ENCODE data around the gene PODXL2.

DNA sequence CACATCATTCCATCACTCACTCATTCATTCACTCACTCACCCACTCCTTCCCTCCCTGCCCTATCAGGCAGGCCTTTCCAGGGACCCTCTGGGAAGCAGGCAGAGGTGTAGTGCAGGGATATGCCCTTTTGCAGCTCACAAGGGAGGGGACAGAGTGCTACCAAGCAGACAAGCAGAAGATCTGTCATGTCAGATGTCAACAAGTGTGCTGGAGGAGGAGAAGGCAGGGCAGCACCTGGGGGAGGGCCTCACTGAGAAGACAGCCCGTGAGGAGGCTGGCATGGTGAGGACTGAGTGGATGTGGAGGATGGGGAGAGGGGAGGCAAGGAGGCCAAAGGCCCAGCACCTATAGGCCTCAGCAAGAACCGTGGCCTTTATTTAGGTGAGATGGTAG is 59.0 kb downstream of the PODXL2 start:
- TF ChIP-seq, protein P1, sequence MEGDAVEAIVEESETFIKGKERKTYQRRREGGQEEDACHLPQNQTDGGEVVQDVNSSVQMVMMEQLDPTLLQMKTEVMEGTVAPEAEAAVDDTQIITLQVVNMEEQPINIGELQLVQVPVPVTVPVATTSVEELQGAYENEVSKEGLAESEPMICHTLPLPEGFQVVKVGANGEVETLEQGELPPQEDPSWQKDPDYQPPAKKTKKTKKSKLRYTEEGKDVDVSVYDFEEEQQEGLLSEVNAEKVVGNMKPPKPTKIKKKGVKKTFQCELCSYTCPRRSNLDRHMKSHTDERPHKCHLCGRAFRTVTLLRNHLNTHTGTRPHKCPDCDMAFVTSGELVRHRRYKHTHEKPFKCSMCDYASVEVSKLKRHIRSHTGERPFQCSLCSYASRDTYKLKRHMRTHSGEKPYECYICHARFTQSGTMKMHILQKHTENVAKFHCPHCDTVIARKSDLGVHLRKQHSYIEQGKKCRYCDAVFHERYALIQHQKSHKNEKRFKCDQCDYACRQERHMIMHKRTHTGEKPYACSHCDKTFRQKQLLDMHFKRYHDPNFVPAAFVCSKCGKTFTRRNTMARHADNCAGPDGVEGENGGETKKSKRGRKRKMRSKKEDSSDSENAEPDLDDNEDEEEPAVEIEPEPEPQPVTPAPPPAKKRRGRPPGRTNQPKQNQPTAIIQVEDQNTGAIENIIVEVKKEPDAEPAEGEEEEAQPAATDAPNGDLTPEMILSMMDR (IDR thresholded peaks at IDR 0.05), result no peak
- no peak for TF ChIP-seq POLR2A (IDR thresholded peaks at IDR 0.05)

Measured in breast epithelium (tissue), 3 donors.